Suprapubic skin (tissue), 4 donors: ENCODE results near the gene BDH2.

ENCODE experiments used
- EP300 ChIP-seq: sonication (generic); formaldehyde crosslinking; IDR thresholded peaks from one replicate; pipeline ENCODE4 v1.6.1; 2017; ENCODE audit warnings: antibody characterized with exemption
- POLR2A ChIP-seq, 2 donors: fragments of 450-650 bp; IDR thresholded peaks; one replicate each; pipeline ENCODE4 v1.6.1; 2017; ENCODE audit warnings: antibody characterized with exemption in 2 of 2, mild to moderate bottlenecking in 2 of 2, moderate library complexity in 2 of 2
- POLR2AphosphoS5 ChIP-seq, 3 donors: sonication (generic); formaldehyde crosslinking; IDR thresholded peaks; one replicate each; pipeline ENCODE4 v1.6.1; 2017; ENCODE audit warnings: antibody characterized with exemption in 3 of 3
- TF ChIP-seq, protein P1 (sequence below), 2 donors: fragments of 200-600 bp in 1 of 2; fragments of 450-650 bp in 1 of 2; sonication (generic) in 1 of 2; IDR thresholded peaks; one replicate each; pipeline ENCODE4 v1.5.1; 2016 to 2019; ENCODE audit warnings: antibody characterized with exemption in 2 of 2, mild to moderate bottlenecking in 1 of 2, moderate library complexity in 1 of 2

DNA sequence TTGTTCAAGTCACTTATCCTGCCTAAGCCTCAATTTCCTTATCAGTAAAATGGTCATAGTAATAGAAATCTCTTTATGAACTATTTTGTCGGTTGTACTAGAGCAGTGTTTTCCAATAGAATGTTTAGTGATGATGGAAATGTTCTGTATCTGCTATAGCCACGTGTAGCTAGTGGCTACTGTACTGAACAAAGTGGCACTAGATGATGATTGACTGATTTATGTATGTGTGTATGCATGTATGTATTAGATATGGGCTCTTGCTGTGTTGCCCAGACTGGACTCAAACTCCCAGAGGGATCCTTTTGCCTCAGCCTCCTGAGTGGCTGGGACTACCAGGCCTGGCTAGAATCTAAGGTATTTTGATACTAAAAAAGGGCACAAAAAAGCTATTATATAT lies 55.5 kb downstream of the BDH2 start:
- TF ChIP-seq, protein P1, sequence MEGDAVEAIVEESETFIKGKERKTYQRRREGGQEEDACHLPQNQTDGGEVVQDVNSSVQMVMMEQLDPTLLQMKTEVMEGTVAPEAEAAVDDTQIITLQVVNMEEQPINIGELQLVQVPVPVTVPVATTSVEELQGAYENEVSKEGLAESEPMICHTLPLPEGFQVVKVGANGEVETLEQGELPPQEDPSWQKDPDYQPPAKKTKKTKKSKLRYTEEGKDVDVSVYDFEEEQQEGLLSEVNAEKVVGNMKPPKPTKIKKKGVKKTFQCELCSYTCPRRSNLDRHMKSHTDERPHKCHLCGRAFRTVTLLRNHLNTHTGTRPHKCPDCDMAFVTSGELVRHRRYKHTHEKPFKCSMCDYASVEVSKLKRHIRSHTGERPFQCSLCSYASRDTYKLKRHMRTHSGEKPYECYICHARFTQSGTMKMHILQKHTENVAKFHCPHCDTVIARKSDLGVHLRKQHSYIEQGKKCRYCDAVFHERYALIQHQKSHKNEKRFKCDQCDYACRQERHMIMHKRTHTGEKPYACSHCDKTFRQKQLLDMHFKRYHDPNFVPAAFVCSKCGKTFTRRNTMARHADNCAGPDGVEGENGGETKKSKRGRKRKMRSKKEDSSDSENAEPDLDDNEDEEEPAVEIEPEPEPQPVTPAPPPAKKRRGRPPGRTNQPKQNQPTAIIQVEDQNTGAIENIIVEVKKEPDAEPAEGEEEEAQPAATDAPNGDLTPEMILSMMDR (IDR thresholded peaks at IDR 0.05): no peak
- TF ChIP-seq POLR2A (IDR thresholded peaks at IDR 0.05): no peak
- no peak for TF ChIP-seq EP300
- no peak for TF ChIP-seq POLR2AphosphoS5 (IDR thresholded peaks at IDR 0.05)
